HG03025 (cell line): ENCODE measurements around the gene SFXN5.

Experiments
- ATAC-seq: cut with Tn5 transposase; IDR thresholded peaks from one replicate; pipeline ENCODE4 v1.9.1; 2021; ENCODE audit warnings: mild to moderate bottlenecking, moderate library complexity; ENCODE audit not compliant: unreplicated experiment, low FRiP score

Gene SFXN5

DNA sequence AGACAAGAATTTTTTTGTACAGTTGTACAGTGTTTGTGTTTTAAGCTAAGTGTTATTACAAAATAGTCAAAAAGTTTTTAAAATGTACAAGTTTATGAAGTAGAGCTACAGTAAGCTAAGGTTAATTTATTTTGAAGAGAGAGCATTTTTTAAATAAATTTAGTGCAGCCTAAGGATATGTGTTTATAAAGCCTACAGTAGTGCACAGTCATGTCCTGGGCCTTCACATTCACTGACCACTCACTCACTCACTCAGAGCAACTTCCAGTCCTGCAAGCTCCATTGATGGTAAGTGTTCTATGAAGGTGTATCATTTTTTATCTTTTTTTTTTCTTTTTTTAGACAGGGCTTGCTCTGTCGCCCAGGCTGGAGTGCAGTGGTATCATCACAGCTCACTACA lies 44.2 kb downstream of the SFXN5 start:
- ATAC-seq, result no peak

DNA sequence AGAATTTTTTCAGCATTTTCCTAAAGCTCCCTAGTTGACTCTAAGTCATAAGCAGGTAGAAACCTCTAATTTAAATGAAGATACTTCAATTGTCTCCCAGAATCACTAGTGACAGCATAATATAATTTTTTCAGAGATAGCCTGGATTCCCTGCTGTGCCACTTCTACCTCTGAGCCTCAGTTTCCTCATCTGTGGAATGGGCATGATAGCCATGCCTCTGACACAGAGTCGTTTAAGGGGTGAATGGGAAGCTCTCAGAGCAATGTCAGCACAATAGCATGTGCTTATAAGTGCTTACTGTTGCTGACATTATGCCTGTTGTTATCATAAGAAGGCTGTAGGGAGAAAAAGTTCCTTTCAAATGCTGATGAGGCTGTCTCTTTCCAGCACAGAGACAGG lies 48.0 kb downstream of the SFXN5 start:
- no peak for ATAC-seq

DNA sequence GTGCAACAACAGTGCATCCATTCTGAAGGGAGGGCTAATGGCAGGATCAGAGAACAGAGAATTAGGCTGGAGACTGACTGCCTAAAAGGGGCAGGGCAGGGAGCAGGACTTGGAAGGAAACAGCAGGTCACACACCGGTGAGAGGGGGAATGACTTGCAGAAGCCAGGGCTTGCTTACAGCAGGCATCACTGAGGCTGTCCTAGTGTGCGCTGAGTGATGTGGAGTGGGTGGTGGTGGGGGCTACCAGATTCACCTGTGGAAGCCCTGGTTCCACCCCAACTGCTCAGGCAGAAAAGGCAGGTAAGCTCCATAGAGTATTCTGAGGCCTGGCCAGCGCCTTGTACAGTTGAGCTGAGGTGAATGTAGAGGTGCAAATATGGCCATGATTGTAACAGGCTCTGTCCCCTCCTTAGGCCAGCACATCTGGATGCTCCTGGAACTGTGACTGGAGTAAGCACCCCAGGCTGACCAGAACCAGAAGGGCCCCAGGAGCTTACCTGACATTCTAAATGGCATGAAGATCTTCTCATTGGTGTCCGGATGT lies 49.4 kb downstream of the SFXN5 start:
- ATAC-seq, result no peak

DNA sequence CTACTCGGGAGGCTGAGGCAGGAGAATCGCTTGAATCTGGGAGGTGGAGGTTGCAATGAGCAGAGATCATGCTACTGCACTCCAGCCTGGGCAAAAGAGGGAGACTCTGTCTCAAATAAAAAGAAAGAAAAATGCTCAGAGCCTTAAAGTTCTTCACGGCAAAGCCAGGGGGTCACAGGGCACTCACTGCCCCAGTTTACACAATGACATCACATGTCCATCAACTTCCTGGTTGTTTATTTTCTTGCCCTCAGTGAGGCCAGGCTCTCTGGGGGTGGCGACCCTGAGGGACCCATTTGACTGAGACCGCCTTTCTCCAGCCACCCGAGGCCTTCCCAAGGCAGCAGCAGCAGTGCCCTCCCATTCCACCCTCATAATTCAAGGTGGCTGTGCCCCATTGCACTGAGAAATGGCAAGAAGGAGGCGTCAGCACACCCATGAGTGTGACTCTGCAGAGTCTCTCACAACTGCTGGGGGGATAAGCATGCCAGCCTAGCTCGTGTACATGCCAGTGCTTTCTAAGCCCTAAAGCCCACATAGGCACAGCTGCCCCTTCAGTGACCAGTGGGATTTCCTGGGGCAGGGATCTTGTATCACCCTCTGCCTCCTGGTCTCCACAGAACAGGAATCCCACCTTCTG lies 50.0 kb downstream of the SFXN5 start:
- no peak for ATAC-seq

DNA sequence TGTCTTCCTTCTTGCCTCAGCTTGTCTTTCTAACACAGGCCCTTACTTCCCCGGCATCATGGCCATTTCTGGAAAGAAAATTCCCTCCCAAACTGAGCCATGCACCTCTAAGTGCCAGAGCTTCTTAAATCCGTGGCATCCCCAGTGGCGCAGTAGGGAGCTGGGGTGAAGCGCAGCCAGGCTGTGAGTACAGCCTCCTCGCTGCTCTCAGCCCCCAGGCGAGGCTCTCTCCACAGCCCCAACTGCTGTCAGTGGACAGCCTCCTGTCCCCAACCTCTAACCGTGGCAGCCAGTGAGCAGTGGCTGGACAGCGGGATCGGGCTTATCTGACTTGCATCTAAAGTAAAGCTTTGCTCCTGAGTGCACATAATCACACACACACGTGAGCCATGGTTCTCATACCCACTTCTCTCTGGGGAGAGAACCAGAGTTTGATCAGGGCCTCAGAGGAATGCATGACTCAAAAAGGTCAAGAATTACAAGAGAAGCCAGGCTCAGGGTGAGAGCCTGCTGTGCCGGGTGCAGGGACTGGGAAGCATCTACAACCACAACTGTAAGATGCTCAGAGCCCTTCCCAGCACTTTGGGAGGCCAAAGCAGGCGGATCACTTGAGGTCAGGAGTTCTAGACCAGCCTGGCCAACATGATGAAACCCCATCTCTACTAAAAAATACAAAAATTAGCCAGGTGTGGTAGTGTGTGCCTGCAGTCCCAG lies 50.7 kb downstream of the SFXN5 start:
- ATAC-seq, result no peak

DNA sequence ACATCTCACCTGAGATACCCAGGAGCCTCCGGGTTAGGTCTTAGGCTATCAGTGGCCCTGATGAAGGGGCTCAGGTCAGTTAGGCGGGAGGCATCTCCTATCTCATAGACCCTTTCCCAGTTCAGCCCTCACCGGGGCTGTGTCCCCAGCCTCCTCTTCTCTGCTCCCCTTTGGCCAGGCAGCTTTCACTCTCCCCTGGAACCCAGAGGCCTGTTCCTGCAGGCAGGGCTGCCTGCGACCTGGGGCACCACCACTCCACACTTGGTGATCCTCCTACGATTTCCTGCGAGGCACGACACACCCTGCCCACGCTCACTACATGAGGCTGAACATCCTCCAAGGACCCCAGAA lies 51.2 kb downstream of the SFXN5 start:
- ATAC-seq, result no peak

DNA sequence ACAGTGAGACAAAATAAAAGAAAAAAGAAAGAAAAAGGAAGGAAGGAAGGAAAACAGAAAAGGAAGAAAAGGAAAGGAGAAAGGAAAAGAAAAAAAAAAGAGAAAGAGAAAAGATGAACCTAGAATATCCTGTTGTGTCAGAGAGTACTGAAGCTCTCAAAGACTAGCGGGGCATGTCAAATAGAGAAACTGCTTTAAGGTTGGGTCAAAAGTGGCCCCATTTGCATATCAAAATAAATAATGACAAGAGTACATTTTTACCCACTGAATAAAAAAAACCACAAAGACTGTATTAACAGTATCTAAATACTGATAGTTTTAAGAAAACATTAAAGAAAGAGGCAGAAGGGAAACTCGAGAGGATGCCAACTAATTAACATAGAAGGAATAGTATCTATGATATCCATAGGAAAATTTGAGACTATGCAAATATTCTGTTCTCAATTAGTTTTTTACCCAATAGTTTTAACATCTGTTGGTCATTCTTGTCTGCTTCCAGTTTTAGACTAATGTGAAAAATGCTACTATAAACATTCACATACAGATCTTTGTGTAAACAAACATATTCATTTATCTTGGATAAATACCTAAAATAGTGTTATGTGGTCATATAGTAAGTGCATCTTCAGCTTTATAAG lies 53.2 kb downstream of the SFXN5 start:
- no peak for ATAC-seq

DNA sequence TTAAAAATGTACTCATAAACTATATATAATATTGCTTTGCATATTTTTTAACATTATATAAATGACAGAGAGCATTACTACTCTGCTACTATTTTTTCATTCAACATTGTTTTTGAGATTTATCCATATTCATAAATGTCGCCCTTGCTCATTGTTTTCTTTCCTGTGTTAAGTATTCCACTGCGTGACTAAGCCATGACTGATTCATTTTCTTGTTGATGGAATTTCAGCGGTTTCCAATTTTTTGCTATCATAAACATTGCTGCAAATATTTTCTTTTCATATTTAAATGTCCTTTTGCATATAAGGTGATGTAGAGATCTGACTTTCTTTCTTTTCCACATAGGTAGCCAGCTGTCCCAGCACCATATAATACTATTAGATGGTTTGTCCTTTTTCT lies 57.6 kb downstream of the SFXN5 start:
- no peak for ATAC-seq

DNA sequence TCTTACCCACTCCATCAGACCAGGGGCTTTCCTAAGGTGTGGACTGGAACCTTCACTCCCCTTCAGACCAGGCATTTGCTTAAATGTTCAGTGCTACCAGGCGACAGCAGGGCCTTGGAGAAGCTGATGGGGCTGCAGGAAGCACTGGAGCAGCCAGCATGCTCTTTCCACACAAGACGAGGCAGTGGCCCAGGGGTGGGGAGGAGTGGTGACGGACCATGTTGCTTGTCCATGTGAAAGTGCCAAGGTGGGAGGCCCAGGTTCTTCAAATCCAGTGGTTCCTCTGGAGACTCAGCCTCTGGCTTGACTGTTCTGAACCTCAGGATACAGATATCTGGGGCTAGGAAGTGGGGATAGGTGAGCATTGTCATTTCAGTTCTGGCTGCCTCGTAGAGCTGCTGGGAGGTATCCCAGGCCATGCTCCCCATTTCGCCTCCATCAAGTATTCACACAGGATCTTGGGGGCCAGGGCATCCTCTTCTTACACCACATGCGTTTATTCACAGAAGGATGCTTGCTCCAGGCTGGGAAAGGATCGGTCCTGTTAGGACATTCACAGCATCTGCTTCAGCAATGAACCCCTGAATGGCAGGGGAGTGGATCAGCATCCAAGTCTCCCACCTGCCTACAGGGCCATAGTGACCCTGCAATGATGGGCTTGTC lies 62.2 kb downstream of the SFXN5 start:
- ATAC-seq, result no peak

DNA sequence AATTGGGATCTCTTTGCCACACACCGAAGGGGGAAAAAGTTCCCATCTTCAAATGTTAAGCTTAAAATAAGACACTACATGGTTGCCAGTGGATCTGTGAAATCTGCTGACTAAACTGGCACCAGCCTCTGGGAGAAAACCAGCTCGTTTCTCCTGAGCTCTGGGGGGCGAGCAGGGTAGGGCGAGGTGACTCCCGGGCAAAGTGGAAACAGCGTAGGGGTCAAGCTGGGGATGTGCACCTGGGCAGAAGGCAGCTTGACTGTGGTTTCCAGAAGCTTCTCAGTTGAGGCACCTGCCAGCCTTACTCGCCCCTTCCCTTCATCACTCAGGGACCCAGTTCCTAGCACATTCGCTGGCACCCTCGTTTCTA lies 62.8 kb downstream of the SFXN5 start:
- no peak for ATAC-seq

DNA sequence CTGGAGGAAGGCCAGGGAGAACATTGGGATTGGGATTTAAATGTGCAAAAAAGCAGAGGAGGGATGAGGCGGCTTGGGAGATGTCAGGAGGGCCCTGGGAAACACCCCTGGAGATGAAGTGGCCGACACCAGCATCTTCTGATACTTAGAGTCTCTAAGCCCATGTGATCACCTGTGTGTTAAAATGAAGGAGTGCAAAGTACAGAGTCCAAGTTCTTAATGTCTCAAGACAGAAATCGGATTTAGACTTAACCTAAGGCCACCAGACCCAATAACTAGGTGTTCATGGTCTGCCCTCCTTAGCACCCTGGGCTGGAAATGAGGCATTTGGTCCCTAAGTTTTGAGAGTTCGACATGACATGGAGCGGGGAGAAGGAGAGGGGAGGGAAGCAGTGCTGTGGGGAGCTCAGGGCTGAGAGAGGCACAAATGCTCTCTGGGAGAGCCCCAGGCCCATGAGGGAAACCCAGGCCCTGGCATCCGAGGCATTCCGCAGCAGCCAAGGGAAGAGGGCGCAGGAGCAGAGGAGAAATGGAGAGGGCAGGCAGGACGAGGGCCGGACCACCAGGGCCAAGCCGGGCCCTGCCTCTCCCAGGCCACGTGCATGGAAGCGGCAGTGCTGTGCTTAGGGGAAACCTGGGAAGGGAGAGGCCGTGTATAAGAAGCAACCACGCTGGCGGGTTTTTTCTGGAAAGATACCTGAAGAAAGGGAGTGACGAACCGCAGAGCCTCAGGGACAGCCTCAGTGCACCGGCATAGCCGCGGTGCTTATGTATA lies 63.3 kb downstream of the SFXN5 start:
- ATAC-seq, result no peak

DNA sequence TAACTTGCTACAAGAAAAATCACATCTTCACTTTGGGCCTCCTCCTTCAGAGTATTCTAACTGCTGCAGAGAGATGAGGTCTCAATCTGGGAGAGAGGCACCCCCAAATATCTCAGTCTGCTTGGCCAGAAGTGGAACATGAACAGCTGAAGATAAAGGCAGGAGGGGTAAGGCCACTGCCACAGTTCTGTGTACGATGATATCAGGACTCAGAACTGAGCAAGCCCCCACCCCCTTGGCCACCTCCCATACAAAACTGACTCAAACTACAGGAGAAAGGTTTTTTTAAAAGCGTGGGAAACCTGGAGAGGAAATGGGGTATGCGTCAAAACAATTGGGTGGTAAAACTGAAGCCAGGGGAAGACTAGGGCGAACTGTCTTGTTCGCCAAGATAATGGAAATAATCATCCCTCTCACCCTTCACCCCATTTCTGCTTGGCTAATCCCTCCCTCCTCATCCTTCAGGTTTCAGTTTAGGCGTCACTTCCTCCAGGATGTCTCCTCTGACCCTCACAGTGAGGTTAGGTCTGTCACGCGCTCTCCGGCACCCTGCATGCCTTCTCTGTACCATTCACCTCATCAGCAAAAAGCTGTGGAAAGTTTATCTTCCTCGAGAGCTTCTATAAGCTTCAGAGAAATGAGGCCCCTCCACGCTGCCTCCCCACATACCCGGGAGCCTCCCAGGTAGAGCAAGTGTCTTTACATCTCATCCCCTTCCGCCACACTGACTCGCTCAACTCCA lies 64.4 kb downstream of the SFXN5 start:
- ATAC-seq, result no peak

DNA sequence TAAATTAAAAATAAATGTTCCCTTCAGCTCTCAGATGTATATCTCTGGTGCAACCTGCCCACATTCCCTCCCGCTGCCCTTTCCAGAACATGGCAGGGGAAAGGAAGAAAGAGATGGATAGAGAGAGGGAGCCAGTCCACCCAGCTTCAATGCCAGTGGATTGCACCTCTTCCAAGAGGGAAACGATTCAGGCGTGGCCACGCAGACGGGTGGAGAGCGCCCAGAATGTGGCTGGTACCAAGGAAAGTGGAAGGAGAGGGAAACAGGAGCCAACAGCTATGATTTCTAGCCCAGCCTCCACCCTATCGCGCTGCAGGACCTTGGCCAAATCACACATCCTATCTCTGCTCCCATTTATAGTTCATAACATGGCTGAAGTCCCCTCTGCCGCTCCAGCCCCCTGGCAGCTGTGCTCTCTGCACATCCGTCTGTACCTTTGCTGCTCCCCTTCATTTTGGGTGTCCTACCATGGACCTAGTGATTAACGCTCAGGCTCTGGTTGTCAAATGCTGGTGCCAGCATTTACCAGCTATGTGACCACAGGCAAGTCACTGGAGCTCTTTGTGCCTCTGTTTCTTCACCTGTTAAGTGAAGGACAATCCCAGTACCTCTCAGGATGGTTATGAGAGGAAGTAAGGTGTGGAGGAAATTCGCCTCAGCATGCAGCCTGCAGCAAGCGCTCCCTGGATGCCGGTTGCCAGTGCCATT lies 66.5 kb downstream of the SFXN5 start:
- no peak for ATAC-seq

DNA sequence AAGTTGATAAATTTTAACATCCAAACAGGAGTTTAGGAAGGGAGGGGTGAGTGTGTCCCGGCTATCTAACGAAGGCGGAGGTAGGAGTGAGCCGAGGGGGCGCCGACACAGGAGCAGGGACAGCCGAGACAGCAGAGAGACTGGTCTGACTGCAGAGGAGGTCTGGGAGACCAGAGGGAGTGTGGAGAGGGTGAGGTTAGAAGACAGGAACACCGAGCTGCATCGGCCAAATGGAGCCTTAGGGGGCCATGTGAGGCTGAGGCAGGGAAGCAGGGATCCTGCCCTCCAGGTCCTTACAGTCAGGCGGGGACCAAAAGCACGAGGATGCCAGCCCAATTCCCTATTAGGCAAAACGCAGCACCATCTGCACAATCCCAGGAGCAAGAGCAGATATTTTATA lies 67.0 kb downstream of the SFXN5 start:
- no peak for ATAC-seq

DNA sequence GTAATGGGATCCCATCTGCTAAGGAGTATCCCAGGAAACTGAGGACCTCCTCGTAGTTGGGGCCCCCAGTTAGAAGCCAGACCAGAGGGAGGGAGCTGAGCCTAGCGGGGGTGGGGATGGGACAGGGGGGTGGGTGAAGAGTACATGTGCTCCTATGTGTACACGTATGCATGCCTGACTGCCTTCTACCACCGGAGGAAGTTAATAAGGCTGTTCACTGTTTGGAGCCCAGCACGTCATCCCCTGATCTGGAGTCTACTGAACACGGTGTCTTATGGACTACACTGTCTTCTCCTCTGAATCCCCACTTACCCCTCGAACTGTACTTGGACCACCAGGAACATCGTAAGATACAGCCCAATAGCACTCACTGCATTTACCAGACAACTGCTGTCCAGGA lies 68.5 kb downstream of the SFXN5 start:
- no peak for ATAC-seq

DNA sequence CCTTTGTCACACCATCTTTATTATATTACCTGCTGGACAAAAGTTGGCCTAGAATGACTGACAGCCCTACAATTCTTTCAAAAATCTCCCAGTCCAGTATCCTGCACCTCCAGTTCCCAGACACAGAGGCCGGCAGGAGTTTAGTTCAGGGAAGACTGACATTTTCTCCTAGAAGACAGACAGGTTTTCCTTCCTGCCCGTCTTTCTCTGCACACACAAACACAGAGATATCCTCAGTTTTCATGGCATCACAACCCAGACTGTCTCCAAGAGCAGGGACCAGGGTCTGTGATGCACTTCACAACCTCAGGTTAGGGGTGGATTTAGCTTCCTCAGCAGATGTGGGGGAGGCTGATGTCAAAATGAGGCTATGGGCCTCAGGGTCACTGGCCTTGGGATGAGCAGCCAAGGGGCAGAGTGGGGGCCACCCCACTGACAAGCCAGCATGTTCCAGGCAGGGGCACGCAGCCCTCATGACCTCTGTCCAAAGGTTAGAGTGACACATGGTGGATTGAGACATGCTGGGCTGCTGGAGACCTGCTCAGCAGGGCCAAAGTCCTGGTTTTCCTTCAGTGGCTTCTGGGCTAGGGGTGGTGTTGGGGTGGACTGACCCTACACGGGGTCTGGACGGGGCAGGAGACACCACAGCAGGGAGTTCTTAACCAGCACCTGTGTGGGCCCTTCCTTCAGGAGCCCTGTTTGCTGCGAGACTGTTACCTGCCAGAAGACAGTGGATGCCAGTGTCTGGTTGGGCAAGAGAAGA lies 70.5 kb downstream of the SFXN5 start:
- no peak for ATAC-seq

DNA sequence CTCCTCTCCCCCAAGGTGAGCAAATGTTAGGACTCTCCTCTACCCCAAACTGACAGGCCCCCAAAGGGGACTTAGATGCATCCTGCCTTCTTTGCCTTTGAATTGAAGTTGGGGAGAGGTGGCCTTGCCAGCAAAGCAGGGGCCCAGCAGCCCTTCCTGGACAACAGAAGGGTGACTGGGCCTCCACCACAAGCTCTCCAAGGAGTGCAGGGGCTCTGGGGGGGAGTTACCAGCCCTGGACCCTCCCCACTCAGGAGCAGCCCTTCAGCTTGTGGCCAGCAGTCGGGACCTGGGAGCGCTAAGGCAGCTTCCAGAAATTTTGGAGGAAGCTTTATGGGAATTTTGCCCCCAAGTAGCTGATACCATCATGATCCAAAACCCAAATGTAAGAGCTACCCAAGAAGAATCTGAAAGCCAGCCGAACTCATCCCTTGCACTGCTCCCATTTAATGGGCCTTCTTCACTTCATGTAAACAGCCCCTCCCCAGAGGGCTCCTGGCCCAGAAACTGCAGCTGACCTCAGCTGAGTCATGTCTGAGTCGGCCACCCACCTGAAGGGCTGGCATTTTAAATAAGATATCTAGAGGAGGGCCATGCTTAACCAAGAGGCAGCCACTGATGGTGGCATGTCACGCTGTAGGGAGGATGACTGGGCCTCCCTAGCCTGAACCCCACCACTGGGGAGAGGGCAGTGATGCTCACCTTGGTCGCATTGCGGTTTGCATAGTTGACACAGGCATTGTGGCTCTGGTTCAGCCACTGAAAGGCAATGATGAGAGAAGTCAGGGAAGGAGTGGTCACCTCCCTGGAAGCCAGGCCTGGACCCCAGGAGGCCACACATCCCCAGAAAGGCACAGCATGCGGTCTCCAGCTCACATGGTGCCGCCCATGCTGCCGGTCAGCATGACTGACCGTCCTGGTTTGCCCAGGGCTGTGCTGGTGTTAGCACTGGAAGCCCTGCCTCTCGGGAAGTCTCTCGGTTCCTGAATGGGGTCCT lies 71.5 kb downstream of the SFXN5 start:
- ATAC-seq, result no peak
